ENCODE results near the gene CZIB. TPM values are rescaled to one million over a fixed set of nuclear protein-coding genes. Genes with fewer than 3 reads are reported as not detected.

CZIB gene
- total and polyA plus RNA-seq, 2 of the 4 experiments (the other 2 are of a cell fraction) = 41.0 to 58.9 TPM

DNA sequence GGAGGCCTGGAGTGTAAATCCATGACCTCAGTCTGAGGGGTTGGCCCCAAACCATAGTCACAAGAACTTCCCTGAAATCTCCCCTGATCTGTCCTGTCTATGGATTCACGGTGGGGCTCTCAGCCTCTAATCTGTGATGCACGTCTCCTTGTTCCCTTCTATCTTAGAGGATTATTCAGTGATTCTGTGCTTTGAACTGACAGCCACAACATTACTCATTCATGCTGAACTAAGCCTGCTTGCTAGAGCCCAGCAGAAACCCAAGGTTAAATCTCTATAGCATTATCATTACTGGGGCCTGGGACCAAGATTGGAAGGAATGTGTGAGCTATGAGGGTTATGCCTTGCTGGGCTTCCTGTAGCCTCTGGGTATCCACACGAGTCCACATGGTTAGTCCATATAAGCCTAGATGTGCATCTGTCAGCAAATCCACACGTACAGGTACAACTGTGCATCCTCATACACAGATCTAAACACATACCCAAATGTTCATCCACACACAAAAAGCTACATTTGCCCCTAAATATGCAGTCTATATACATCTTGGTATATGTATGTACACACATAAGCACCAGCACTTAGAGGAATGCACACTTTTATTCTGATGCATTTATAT lies 40.3 kb upstream of the CZIB start:
- no peak overlapping the region for H2AK5ac ChIP-seq (ENCODE audit: low read depth, low read length)
- no peak overlapping the region for H3K4ac ChIP-seq (ENCODE audit: low read depth, low read length)
- no peaks in the 10 kb centered on the region for H4K20me1 ChIP-seq (ENCODE audit: insufficient read depth, low read length)
- no peak overlapping the region for H3K27ac ChIP-seq (ENCODE audit: insufficient read depth, low read length)
- no peak overlapping the region for H2AK9ac ChIP-seq (replicated peaks; ENCODE audit: low read depth, low read length, poor library complexity)
- H2BK5ac ChIP-seq (ENCODE audit: low read depth, low read length, poor library complexity, severe bottlenecking) = no peak overlapping the region
- no peak overlapping the region for H3K14ac ChIP-seq (replicated peaks; ENCODE audit: low read depth, low read length)
- H4K91ac ChIP-seq (ENCODE audit: insufficient read depth, low read depth, low read length) = no peak overlapping the region
- ChIA-PET CTCF (no interaction called here), POLR2A (ENCODE audit: unreplicated experiment) (no interaction called here)
- H3K9me1 ChIP-seq (ENCODE audit: insufficient read depth, low read length) = peaks cover 29% of the 10 kb centered on the region
- no peak overlapping the region for H4K5ac ChIP-seq (ENCODE audit: low read depth, low read length)
- WGBS, 2 experiments (ENCODE audit: extremely low coverage in 2 of 2, insufficient read length in 1 of 2) = no CpG with 5 or more reads among the region's 4 CpGs
- H3K23ac ChIP-seq (ENCODE audit: low read depth, low read length) = no peak overlapping the region
- no peak overlapping the region for H3K56ac ChIP-seq (ENCODE audit: extremely low read depth, insufficient read depth, low read length)
- no peaks in the 10 kb centered on the region for H3K27me3 ChIP-seq (ENCODE audit: control insufficient read depth, insufficient read depth, low read length)
- H3K4me2 ChIP-seq (ENCODE audit: low read depth, low read length) = no peak overlapping the region
- H2BK15ac ChIP-seq (ENCODE audit: low read depth, low read length) = no peak overlapping the region
- dilution Hi-C loops (cut with HindIII; ENCODE audit: low sequenced_read_pairs, unreplicated experiment) (no loop called here), in situ Hi-C loops (cut with MboI; ENCODE audit: low sequenced_read_pairs) (no loop called here), intact Hi-C loops (cut with micrococcal nuclease) (no loop called here)
- no peaks in the 10 kb centered on the region for H3K9me3 ChIP-seq (ENCODE audit: control insufficient read depth, insufficient read depth, low read length)
- no peak overlapping the region for H3K4me3 ChIP-seq (ENCODE audit: insufficient read depth, low read depth, low read length)
- no peak for TF ChIP-seq RAD21 (IDR thresholded peaks at IDR 0.05; ENCODE audit: low read length)
- peak; percentile 65 for TF ChIP-seq MAFK (IDR thresholded peaks at IDR 0.05; ENCODE audit: low read depth, low read length)
- TF ChIP-seq NFE2L2 (IDR thresholded peaks at IDR 0.05; ENCODE audit: low read depth, low read length) = no peak
- no peak for TF ChIP-seq MXI1 (IDR thresholded peaks at IDR 0.05; ENCODE audit: borderline replicate concordance, low read depth, low read length)
- ATAC-seq (ENCODE audit: low read depth) (no peak), DNase-seq (no peak)
- H3K36me3 ChIP-seq (ENCODE audit: control insufficient read depth, insufficient read depth, low read length) = peaks cover 12% of the 10 kb centered on the region
- H3K4me1 ChIP-seq (ENCODE audit: control insufficient read depth, insufficient read depth, low read length) = peaks cover 3% of the 10 kb centered on the region; the same call in 1 of the 2 replicates
- H3K79me1 ChIP-seq (ENCODE audit: low read depth in 1 of 2, low read length in 2 of 2) = no peaks in the 10 kb centered on the region
- BruUV-seq (replicated peaks) = no TSS peak
- H4K8ac ChIP-seq (ENCODE audit: low read depth in 2 of 2, low read length in 2 of 2) = no peak overlapping the region
- no peak overlapping the region for H2BK20ac ChIP-seq (ENCODE audit: low read depth, low read length)
- H2BK120ac ChIP-seq (ENCODE audit: low read depth, low read length) = no peak overlapping the region
- H3K18ac ChIP-seq (ENCODE audit: low read depth, low read length) = no peak overlapping the region
- H3K9ac ChIP-seq (ENCODE audit: low read depth, low read length) = no peak overlapping the region
- no peak overlapping the region for H2AFZ ChIP-seq (replicated peaks; ENCODE audit: low read length, poor library complexity)

Measured in IMR-90 (cell line).